SH-SY5Y (cell line): ENCODE results near the gene FCRL6.

ENCODE experiments used
- GATA2 ChIP-seq: IDR thresholded peaks from 2 replicates; pipeline ENCODE4 v1.6.1; 2011; ENCODE audit warnings: mild to moderate bottlenecking, low read depth, low read length
- GATA3 ChIP-seq: IDR thresholded peaks from 2 replicates; pipeline ENCODE4 v1.6.1; 2011; ENCODE audit warnings: low read depth, mild to moderate bottlenecking, low read length, moderate library complexity

- no peak for TF ChIP-seq GATA3
- TF ChIP-seq GATA2: no peak
These were observed 41.3 kb downstream of the FCRL6 start for GRCh38 chr1:159843459-159843858.
